Mesothelial cell of epicardium (in vitro differentiated cells): ENCODE results near the gene ATP5F1C. TPM values are rescaled to one million over a fixed set of nuclear protein-coding genes. Genes with fewer than 3 reads are reported as not detected.
A peak's percentile ranks its signal among the peaks of the same experiment; 100 is the strongest.

ENCODE experiments used
- DNase-seq, 2 experiments: peaks; one replicate each; pipeline ENCODE4 v3.0.0; 2021; ENCODE audit warnings: low spot score in 2 of 2; ENCODE audit not compliant: unreplicated experiment in 2 of 2
- H3K27ac Mint-ChIP-seq: 2 replicates; pipeline ENCODE4 v1.8.0; 2021; ENCODE audit warnings: mixed read lengths
- H3K27me3 Mint-ChIP-seq: 2 replicates; pipeline ENCODE4 v1.8.0; 2021; ENCODE audit warnings: low read depth, mixed read lengths
- H3K36me3 Mint-ChIP-seq: 2 replicates; pipeline ENCODE4 v1.8.0; 2021; ENCODE audit warnings: mixed read lengths
- H3K4me1 Mint-ChIP-seq: 2 replicates; pipeline ENCODE4 v1.8.0; 2021; ENCODE audit warnings: mixed read lengths
- H3K4me3 Mint-ChIP-seq: 2 replicates; pipeline ENCODE4 v1.8.0; 2021; ENCODE audit warnings: mild to moderate bottlenecking, moderate library complexity, mixed read lengths
- H3K9me3 Mint-ChIP-seq: 2 replicates; pipeline ENCODE4 v1.8.0; 2021; ENCODE audit warnings: mixed read lengths
- total RNA-seq: library from RNA; stranded (reverse); gene quantifications from 3 replicates; pipeline ENCODE4 v1.2.1, GENCODE V29; 2021
- TF ChIP-seq, protein P1 (sequence below): fragments of 200-600 bp; sonication (generic); IDR thresholded peaks from one replicate; pipeline ENCODE4 v1.5.0; 2021; ENCODE audit warnings: antibody characterized with exemption; ENCODE audit not compliant: unreplicated experiment

Gene ATP5F1C
- total RNA-seq, 1 donor from 2014 or later, result 184 TPM

DNA sequence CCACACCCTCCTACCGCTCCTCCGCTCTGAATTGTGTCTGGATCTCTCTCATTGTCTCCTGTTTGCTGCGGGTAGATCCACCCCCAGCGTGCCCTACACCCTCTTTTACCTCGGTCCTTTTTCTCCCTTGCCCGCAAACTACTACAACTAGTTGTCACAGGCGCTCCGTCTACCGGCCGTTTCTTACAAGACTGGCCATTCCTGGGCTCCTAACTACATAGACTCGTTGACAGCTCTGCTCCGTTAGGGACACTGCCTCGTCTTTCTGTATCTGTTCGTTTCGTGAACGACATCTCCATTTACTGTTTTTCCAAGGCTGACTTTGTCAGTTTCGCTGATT is 31.1 kb downstream of the ATP5F1C start:
- peaks cover 25% of the 10 kb centered on the region for H3K27me3 Mint-ChIP-seq
- peak overlapping the region; percentile 94 for H3K4me3 Mint-ChIP-seq
- H3K9me3 Mint-ChIP-seq, result no peaks in the 10 kb centered on the region
- DNase-seq, result peak in 1 of 2 experiments; percentile 42
- peaks cover 21% of the 10 kb centered on the region for H3K4me1 Mint-ChIP-seq
- H3K36me3 Mint-ChIP-seq, result no peaks in the 10 kb centered on the region
- peak overlapping the region; percentile 86 for H3K27ac Mint-ChIP-seq
- TF ChIP-seq, protein P1, sequence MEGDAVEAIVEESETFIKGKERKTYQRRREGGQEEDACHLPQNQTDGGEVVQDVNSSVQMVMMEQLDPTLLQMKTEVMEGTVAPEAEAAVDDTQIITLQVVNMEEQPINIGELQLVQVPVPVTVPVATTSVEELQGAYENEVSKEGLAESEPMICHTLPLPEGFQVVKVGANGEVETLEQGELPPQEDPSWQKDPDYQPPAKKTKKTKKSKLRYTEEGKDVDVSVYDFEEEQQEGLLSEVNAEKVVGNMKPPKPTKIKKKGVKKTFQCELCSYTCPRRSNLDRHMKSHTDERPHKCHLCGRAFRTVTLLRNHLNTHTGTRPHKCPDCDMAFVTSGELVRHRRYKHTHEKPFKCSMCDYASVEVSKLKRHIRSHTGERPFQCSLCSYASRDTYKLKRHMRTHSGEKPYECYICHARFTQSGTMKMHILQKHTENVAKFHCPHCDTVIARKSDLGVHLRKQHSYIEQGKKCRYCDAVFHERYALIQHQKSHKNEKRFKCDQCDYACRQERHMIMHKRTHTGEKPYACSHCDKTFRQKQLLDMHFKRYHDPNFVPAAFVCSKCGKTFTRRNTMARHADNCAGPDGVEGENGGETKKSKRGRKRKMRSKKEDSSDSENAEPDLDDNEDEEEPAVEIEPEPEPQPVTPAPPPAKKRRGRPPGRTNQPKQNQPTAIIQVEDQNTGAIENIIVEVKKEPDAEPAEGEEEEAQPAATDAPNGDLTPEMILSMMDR, result no peak

DNA sequence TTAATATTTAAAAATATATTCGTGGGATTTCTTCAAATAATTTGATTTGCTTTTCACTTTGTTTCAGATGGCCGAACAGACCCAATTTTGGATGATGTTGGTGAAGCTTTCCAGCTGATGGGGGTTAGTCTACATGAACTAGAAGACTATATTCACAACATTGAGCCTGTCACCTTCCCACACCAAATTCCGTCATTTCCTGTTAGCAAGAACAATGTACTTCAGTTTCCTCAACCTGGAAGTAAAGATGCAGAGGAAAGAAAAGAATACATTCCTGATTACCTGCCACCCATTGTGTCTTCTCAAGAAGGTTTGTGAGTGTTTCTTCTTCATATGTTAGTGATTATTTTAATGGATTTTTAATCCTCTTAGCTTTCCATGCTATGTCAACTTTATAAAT is 36.3 kb downstream of the ATP5F1C start:
- H3K36me3 Mint-ChIP-seq, result peaks cover 17% of the 10 kb centered on the region
- TF ChIP-seq, protein P1, result no peak
- no peaks in the 10 kb centered on the region for H3K27me3 Mint-ChIP-seq
- no peak overlapping the region for H3K4me3 Mint-ChIP-seq
- no peak for DNase-seq
- peaks cover 10% of the 10 kb centered on the region for H3K4me1 Mint-ChIP-seq
- no peak overlapping the region for H3K27ac Mint-ChIP-seq
- H3K9me3 Mint-ChIP-seq, result no peaks in the 10 kb centered on the region

DNA sequence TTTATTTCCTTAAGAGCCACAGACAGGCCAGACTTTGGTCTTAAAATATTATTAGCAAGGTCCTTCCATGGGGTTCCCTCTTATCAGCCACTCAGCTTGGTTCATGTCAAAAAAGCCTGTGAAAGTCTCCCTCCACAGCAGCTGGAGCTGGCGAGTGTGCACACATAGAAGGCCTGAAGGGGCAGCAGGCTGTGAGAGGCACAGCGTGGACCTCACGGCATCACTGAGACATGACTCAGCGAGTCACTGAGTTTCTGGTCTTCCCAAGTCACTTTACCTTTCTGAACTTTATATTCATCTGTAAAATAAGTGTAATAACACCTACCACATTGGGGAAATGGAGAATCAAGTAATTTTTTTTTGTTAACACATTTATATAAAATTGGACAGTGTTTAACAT is 39.0 kb downstream of the ATP5F1C start:
- Mint-ChIP-seq H3K27ac (no peak overlapping the region), H3K27me3 (no peaks in the 10 kb centered on the region), H3K9me3 (no peaks in the 10 kb centered on the region), H3K4me1 (no peaks in the 10 kb centered on the region), H3K36me3 (peaks cover 23% of the 10 kb centered on the region), H3K4me3 (no peak overlapping the region)
- TF ChIP-seq, protein P1, result no peak
- no peak for DNase-seq

DNA sequence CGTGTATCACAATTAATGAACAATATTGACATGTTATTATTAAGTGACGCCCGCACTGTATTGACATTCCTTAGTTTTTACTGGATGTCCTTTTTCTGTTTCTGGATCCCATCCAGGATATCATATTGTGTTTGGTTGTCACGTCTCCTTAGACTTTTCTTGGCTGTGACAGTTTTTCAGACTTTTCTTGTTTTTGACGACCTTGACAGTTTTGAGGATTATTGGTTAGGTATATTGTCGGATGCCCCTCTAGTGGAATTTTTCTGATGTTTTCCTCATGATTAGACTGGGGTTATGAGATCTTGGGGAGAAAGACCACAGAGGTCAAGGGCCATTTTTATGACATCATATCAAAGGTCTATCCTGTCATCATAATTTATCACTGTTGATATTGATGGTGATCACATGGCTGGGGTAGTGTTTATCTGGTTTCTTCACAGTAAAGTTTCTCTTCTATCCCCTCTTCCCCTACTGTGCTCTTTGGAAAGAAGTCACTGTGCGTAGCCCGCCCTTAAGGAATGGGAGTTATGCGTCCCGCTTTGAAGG is 41.4 kb downstream of the ATP5F1C start:
- Mint-ChIP-seq H3K4me3 (no peak overlapping the region), H3K9me3 (no peaks in the 10 kb centered on the region), H3K36me3 (peaks cover 23% of the 10 kb centered on the region), H3K4me1 (no peaks in the 10 kb centered on the region), H3K27me3 (no peaks in the 10 kb centered on the region), H3K27ac (no peak overlapping the region)
- TF ChIP-seq, protein P1, result no peak
- no peak for DNase-seq

DNA sequence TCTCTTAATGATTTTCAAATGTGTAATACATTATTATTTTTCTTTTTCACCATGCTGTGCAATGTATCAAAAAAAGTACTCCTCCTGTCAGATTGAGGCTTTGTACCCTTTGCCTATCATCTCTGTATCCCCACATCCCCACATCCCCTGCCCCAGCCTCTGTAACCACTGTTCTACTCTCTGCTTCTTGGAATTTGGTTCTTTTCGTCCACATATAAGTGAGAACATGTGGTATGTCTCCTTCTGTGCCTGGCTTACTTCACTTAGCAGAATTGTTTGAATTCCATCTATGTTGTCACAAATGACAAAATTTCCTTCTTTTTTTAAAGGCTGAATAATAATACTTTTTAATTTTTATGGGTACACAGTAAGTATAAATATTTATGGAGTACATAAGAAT is 44.1 kb downstream of the ATP5F1C start:
- peaks cover 16% of the 10 kb centered on the region for H3K36me3 Mint-ChIP-seq
- no peak for DNase-seq
- H3K4me1 Mint-ChIP-seq, result no peaks in the 10 kb centered on the region
- no peak overlapping the region for H3K4me3 Mint-ChIP-seq
- no peaks in the 10 kb centered on the region for H3K27me3 Mint-ChIP-seq
- TF ChIP-seq, protein P1, result no peak
- H3K27ac Mint-ChIP-seq, result no peak overlapping the region
- no peaks in the 10 kb centered on the region for H3K9me3 Mint-ChIP-seq

DNA sequence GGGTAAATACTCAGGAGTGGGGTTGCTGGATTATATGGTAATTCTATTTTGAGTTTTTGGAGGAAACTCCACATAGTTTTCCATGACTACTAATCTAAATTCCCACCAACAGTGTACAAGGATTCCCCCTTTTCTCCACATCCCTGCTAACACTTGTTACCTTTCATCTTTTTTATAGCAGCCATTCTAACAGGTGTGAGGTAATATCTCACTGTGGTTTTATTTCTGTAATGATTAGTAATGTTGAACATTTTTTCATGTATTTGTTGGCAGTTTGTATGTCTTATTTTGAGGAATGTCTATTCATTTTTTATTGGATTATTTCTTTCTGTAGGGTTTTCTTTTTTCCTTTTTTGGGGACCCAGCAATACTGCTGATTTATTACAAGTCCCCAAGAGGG is 45.2 kb downstream of the ATP5F1C start:
- H3K9me3 Mint-ChIP-seq, result no peaks in the 10 kb centered on the region

More for the DNA sequence above, 45.2 kb downstream of the ATP5F1C start:
- TF ChIP-seq, protein P1, result no peak
- DNase-seq, result no peak
- Mint-ChIP-seq H3K27me3 (no peaks in the 10 kb centered on the region), H3K27ac (no peak overlapping the region), H3K36me3 (peaks cover 11% of the 10 kb centered on the region), H3K4me1 (no peaks in the 10 kb centered on the region), H3K4me3 (no peak overlapping the region)
